Activated T-helper 9 cell treated with anti-CD3 and anti-CD28 coated beads, Interleukin-2, amount 50 U/mL, for 16 hours (primary cell): Measurements from ENCODE around the gene TCL1A.
"Not testable (repeated sequence)": the region's sequence is repeated elsewhere in the genome, so short reads cannot be mapped to it uniquely, and the experiment has no call there.

Source experiments
- DNase-seq: peaks from one replicate; pipeline ENCODE4 v3.0.0-alpha.2; 2020; ENCODE audit warnings: low read depth

The TCL1A gene, protein sequence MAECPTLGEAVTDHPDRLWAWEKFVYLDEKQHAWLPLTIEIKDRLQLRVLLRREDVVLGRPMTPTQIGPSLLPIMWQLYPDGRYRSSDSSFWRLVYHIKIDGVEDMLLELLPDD

DNA sequence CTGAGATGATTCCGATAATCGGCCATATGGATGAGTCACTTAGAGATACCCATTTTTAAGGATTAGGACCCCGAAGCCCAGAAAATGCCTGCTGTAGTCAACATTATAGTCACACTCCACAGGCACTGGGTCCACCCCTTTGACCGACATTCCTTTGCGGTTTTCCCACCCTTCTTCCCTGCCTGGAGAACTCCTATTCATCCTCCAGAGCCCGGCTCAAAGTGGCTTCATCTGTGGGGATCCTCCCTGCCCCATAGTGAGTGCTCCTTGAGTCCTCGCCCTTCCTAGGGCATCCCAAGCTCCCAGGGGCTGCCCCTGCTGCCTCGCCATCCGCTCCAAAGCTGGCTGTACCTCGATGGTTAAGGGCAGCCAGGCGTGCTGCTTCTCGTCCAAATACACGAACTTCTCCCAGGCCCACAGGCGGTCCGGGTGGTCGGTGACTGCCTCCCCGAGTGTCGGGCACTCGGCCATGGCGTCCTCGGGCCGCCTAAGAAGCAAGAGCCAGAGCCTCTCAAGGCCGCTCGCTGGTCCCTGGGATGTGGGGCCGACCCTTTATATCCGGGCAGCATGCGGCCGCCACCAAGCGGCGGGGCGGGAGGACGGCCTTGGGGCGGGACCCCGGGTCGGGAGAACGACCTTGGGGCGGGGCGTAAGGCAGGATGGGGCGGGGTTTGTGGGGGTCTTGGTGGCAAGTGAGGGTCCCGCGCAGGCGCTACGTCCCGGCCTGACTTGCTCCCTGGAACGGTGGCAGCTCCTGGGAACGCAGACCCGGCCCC lies at the start of gene TCL1A:
Gene TCL1A, minus strand, starts transcription at position 530 of the 776 bp plus-strand sequence. Its CDS starts 59 bp downstream, at position 471.
- no peak for DNase-seq

GRCh38 chr14:95763032-95763431 lies 49.1 kb upstream of the TCL1A start:
- not testable (repeated sequence) for DNase-seq

- DNase-seq, result no peak
Observed at GRCh38 chr14:95761436-95761835, 47.5 kb upstream of the TCL1A start.

DNA sequence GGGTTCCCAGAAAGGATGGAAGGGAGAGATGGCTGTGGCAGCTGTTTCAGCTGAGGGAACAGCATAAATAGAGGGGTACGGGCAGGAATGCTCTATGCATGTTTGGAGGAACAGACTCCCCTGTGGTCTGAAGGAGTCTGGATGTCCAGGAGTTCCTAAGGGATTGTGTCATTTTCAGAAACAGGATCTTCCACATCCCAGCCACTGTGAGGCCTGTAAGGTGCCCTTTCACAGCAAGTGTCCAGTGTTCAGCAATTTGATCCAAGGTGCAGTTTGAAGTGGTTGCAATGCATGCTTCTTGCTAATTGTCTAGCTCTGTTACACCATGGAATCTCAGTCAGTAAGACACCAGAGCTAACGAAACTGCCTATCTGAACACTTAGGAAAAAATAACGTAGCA lies 46.7 kb upstream of the TCL1A start:
- DNase-seq, result no peak

GRCh38 chr14:95759941-95760340 lies 46.0 kb upstream of the TCL1A start:
- DNase-seq, result no peak

GRCh38 chr14:95758331-95758730 lies 44.4 kb upstream of the TCL1A start:
- DNase-seq, result no peak

DNA sequence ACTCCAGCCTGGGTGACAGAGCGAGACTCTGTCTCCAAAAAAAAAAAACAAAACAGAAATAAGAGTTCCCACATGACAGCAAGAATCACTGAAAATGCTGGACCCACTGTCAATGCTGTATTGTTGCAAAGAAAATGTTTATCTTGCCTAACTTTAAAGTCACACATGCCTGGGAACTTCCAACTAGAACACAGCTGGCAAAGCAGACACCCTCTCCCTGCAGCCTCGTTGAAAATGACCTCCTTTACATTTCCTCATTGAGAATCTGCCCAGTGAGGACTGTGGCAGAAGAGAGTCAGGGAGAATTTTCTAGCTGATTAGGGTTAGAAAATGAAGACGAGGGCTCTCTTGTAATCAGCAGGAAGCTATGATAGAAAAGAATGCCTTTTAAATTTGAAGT lies 42.8 kb upstream of the TCL1A start:
- DNase-seq, result no peak

DNA sequence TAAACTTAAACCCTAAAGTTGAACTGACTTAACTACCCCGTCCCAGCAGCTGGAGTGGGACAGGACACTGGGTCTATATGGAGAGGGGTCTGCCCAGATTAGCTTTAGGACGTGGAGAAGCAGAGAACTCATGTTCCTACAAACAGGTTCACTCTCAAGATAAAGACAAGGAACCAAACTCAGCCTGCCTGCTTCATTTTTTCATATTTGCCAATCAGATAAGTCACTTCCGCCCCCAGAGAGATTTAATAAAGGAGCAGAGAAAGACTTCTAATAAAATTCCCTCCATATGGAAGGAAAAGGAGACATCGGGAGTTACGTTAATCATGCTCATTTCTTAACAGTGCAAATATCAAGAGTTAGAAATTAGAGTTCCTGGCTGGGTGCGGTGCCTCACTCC lies 42.2 kb upstream of the TCL1A start:
- no peak for DNase-seq

- DNase-seq, result no peak
Observed at GRCh38 chr14:95741781-95742180, 27.9 kb upstream of the TCL1A start.

- no peak for DNase-seq
Observed at GRCh38 chr14:95741038-95741490, 27.1 kb upstream of the TCL1A start.

DNA sequence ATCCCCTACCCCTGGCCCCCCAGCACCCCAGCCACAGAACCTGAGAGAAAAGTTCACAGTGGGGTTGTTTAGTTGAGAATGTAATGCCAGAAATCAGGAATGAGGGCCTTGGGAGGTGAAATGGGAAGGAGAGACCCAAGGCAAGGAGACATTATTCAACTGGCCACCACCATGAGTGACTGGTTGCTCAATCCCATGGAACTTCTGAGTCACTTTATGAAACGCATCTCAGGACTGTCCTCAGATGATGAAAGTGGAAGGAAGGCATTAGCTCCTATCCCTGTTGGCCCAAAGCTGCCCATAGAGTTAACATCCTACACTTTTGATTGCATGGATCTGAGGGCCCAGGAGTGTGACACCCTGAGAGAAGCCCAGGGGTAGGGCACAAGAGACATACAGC lies 25.4 kb upstream of the TCL1A start:
- no peak for DNase-seq

DNA sequence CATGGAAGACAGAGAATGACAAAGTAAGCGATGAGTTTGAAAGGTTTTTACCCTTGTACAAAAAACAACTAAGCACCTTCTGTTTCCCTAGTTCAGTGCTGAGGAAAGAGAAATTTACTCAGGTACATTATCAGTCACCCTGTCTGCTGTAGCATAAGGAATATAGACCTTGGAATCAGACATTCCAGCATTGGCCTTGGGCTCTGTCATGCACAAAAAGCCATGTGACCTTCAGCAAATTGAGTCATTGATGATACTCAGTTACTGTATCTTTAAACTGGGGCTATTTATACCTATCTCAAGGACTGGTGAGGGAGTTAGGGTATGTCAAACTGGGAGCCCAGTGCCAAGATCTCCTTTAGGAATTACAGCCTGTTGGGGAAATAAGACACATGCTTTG lies 19.3 kb upstream of the TCL1A start:
- DNase-seq, result no peak

- DNase-seq, result no peak
Observed at GRCh38 chr14:95730126-95730525, 16.2 kb upstream of the TCL1A start.

GRCh38 chr14:95729402-95730028 lies 15.6 kb upstream of the TCL1A start:
- not testable (repeated sequence) for DNase-seq

GRCh38 chr14:95727056-95727700 lies 13.3 kb upstream of the TCL1A start:
- no peak for DNase-seq

DNA sequence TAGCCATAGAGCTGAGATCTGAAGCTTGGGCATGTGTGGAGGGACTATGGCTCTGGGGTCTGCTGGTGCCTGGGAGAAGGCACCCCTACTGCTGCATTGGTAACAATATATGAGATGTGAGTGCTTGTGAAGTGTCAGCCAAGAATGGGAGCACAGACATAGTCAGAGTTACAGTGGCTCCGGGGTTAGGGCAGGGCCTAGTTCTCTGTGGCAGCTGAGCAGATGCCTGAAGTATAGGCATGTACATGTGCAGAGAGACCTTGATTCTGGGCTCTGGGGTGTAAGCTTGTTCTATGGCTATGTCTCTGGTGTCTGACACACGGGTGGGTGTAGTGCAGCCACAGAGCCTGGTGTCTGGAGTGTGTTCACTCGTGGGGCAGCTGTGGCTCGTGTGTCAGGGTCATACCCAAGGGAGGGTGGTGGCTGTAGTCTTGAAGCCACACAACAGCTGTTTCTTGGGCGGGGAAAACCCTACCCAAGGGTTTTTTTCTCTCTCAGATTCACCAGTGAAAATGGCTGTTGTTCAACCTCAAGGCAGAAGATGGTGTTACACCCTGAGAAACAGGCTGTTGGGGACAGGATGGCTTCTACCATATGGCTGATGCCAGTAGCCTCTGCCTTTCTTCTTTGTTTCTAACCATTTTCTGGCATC lies 11.9 kb upstream of the TCL1A start:
- DNase-seq, result no peak

GRCh38 chr14:95722525-95723190 lies 8.7 kb upstream of the TCL1A start:
- DNase-seq, result no peak

DNA sequence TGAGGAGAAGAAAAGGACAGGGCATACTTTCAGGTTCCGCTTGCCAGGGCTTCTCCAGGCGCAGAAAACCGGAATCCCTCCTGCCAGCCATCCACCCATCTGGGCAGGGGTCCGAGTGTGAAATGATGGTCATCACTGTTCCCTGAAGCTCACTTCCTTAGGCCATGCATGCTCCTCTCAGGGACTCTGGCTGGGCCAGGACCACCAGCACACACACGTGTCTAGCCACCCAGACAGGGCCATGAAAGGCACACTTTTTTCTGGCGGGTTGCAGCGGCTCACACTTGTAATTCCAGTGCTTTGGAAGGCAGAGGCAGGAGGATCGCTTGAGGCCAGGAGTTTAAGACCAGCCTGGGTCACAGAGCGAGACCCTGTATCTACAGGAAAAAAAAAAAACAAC lies 1.5 kb downstream of the TCL1A start:
- DNase-seq, result no peak

DNA sequence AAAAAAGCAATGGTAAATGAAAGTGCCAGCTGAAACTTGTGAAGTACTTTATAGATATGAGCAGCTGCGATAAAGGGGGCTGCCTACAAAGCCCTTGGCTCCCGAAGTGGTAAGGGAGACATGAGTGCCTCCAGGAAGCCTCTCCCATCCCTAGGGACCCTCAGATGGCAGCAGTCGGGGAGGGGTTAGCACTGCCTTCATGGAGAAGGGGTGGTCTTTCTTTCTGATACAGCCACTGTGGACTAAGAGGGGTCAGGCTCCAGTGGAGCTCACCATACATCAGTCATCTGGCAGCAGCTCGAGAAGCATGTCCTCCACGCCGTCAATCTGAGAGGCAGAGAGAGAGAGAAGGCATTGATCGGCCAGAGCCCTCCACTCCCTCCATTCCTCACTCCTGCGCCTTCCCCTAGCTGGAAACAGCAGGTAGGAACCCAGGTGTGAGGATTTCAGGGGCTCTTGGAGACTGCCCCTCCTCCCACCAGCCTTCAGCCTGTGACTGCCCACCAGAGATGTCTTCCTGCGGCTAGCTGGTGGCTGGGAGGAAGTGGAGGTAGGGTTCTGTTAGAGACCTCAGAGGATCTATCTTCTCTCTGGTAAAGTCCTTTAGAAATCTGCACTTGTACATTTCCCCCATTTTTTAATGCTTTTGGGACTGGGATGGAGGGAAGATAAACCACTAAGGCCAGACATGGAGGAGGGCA lies 2.3 kb downstream of the TCL1A start:
- DNase-seq, result no peak

DNA sequence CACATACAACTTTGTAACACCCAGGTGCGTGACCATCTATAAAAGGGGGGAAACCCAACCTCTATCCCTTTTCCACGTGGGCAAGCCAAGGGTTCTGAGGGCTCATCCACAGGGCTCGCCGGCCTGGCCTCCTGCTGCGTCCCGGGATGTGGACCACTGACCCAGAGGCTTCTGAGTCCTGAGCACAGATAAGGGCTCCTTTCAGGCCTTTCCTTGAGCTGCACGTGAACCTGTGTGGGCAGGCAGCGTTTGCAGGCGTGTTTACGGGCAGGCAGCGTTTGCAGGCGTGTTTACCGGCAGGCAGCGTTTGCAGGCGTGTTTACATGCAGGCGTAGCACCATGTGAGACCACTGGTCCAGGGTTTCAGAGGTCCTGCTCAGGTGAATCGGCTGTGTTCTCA lies 3.8 kb downstream of the TCL1A start:
- DNase-seq, result no peak

GRCh38 chr14:95707327-95707726 lies 6.6 kb downstream of the TCL1A start:
- DNase-seq, result no peak
